HL-60/S4 treated with phorbol 12-myristate 13-acetate at 8.2 ng/mL for 4 days and 3 days (cell line): Measurements from ENCODE around the gene ATP6V1E1.

Experiments used
- in situ Hi-C: fragments of 300-500 bp; cut with MboI; formaldehyde crosslinking; loops from 2 replicates; pipeline ENCODE4 v1.15.0; 2022; ENCODE audit warnings: low sequenced_read_pairs

The ATP6V1E1 gene

GRCh38 chr22:17634696-17635095 lies 6.1 kb upstream of the ATP6V1E1 start:
- in situ Hi-C loops: no loop called here

DNA sequence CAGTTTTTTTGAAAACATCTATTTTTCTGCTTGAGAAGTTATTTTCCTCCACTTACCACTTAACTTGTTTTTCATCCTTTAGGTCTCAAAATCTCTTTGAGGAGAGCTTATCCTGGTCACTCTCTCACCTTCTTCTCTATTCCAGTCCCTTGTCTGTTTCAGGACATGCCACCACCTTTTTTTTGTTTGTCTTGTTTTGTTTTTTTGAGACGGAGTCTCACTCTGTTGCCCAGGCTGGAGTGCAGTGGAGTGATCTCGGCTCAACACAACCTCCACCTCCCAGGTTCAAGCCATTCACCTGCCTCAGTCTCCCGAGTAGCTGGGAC lies 5.4 kb upstream of the ATP6V1E1 start:
- in situ Hi-C loops: no loop called here

- in situ Hi-C loops: no loop called here
Observed at GRCh38 chr22:17633217-17633997, 4.9 kb upstream of the ATP6V1E1 start.

GRCh38 chr22:17631076-17631565 lies 2.6 kb upstream of the ATP6V1E1 start:
- in situ Hi-C loops: no loop called here

- in situ Hi-C loops: no loop called here
Observed at GRCh38 chr22:17629641-17630040, 1.1 kb upstream of the ATP6V1E1 start.

- in situ Hi-C loops: no loop called here
Observed at GRCh38 chr22:17629173-17629489, 582 bp upstream of the ATP6V1E1 start.

- in situ Hi-C loops: no loop called here
Observed at GRCh38 chr22:17627961-17628405, 566 bp downstream of the ATP6V1E1 start.

GRCh38 chr22:17613280-17613679 lies 15.3 kb downstream of the ATP6V1E1 start:
- in situ Hi-C loops: no loop called here

- in situ Hi-C loops: no loop called here
Observed at GRCh38 chr22:17612057-17612456, 16.5 kb downstream of the ATP6V1E1 start.

GRCh38 chr22:17607891-17608521 lies 20.5 kb downstream of the ATP6V1E1 start:
- in situ Hi-C loops: no loop called here

- in situ Hi-C loops: no loop called here
Observed at GRCh38 chr22:17606496-17606895, 22.1 kb downstream of the ATP6V1E1 start.

- in situ Hi-C loops: no loop called here
Observed at GRCh38 chr22:17603668-17604067, 24.9 kb downstream of the ATP6V1E1 start.

- in situ Hi-C loops: no loop called here
Observed at GRCh38 chr22:17601031-17601430, 27.5 kb downstream of the ATP6V1E1 start.

DNA sequence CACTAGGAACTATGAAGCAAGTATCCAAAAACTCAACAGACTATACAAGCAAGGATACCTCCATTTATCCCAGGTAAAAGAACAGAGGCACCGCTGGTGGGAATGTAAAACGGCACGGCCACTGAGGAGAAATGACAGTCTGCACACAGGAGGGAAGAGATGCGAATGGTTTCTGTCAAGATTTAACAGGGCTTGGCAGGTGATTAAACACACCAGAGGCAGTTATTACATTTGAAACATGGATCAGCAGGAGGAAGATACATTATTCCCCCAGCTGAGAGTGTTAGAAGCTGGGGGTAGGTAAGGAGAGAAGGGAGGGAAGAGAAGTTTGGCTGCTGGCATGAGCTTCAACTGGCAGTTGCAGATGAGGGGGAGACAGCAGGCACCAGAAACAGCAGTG lies 30.2 kb downstream of the ATP6V1E1 start:
- in situ Hi-C loops: no loop called here

DNA sequence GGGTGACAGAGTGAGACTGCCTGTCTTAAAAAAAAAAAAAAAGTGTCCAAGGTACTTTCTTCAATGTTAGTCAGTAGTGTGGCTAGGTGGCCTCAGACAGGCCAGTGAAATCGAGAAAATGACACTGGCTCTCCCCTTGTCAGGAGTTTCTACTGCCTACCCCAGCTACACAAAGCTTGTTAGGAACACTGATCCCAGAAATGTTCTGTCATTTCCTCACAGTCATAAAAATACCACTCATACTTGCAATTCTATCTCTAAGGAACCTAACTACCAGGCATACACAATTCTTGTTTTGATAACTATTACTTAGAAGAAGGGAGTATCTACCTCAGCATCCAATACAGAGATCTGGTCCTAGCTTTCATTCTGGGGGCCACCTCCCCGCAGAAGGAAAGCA lies 31.3 kb downstream of the ATP6V1E1 start:
- in situ Hi-C loops: no loop called here

DNA sequence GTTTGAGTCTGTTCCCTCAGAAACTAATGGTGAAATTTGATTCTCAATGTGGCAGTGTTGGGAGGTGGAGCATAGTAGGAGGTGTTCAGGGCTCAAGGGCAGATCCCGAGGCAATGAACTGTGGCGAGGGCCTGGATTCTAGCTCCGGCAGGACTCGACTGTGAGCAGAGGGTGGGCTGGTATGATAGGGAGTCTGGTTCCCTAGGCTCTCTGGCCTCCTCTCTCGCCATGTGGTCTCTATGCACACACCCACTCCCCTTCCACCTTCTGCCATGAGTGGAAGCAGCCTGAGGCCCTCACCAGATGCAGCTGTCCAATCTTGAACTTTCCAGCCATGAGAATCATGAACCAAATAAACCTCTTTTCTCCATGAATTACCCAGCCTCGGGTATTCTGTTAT lies 32.3 kb downstream of the ATP6V1E1 start:
- in situ Hi-C loops: no loop called here

DNA sequence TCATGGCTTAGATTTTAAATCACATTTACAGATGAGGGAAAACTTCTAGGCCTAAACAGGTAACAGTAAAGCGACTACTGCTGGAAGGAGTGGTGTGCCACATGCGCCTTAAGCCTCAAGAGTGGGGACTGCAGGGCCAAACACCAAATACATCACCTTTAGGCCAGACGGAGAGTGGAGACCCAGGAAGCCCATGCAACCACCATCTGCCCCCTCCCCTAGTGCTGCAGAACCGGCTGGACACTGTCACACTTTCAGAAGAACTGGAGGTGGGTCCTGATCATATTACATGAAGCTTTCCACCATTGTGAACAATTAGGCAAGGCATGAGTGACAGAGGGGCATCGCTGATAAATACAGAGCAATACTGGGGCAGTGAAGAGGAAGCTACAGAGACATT lies 36.3 kb downstream of the ATP6V1E1 start:
- in situ Hi-C loops: no loop called here

DNA sequence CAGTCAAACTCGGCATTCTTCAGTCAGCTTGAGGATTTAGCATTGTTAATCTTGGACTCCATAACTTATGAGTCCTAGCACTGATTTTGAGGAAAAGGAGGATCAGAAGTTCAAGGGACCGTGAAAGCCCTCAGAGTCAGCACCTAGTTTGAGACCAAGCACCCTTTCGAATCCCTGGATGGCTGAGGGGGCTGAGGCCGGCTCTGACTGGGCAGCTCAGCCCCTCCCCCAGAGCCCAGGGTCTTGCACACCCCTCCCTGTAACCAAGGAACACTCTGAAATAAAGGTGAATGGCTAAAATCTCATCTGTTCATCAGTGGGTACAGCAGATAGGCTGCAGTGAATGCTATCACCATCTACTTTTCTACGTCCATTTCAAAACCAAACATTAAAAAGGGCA lies 38.0 kb downstream of the ATP6V1E1 start:
- in situ Hi-C loops: no loop called here

DNA sequence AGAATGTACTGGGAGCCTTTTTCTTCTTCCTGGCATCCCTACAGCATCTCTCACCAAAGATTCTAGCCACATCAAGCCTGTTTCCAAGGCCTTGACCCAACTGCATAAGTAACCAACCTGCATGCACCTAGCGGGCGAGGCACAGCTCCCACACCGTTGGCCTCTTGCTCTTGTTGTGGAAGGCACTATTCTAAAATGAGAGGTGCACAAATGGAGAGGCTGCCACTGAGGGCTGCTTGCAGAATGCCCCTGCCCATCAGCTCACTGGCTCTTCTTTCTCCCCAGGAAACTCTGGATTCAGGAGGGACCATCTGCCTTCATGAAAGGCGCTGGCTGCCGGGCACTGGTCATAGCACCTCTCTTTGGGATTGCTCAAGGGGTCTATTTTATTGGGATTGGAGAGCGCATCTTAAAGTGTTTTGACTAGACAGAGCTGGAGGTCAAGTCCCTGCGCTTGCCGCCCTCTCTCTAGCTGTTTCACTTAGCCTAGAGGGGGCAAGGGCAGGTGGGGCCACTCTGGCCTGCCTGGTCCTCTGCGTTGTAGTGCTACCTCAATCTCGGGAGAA lies 38.7 kb downstream of the ATP6V1E1 start:
- in situ Hi-C loops: no loop called here

GRCh38 chr22:17588606-17589005 lies 39.9 kb downstream of the ATP6V1E1 start:
- in situ Hi-C loops: no loop called here

DNA sequence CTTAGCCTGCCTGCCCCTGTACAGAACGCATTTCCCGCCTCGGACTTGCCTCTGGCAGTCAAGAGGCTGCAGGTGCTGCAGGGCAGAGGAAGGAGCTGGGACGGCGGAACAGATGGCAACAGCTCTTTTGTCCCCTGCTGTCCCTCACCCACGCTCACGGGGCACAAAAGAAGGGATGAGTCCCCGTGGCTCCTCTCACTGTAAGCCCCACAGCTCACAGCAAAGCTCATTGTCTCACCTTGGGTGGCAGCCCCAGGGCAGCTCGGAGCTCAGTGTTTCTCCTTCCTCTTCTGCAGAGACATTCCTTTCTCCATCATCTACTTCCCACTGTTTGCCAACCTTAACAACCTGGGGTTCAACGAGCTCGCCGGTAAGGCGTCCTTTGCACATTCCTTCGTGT lies 40.9 kb downstream of the ATP6V1E1 start:
- in situ Hi-C loops: no loop called here

DNA sequence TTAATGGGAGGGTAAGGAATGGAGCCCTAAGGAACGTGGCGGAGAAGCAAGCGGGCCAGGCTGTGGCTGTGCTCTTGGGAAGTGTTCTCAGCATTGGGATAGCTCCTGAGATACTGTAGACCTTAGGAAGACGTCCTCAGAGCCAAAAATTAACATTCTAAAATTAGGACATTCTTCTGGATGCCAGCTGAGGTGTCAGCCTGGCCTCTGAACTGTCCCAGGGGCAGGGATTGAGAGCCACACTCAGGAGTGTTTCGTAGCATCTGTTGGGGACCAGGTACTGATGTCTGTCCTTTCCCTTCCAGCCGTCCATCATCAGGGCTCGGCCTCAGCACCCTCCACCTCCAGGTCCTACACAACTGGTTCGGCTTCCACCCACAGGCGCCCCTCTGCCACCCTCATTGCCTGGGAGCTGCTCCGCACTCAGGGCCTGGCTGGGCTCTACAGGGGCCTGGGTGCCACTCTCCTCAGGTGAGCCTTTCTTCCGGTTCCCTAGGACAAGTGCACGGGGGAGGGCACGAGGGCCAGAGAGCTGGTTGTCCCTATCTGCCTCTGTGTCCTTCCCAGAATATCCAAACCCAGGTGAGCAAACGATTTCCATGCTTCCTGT lies 41.6 kb downstream of the ATP6V1E1 start:
- in situ Hi-C loops: no loop called here
